WTC11 (cell line): ENCODE measurements around the gene RMI1. TPM values are rescaled to one million over a fixed set of nuclear protein-coding genes. Genes with fewer than 3 reads are reported as not detected.
A peak's percentile ranks its signal among the peaks of the same experiment; 100 is the strongest.

Source experiments
- ATAC-seq: fragments of 200-7000 bp; cut with Tn5 transposase; 2 replicates; pipeline ENCODE4 v1.10.0; 2021; ENCODE audit warnings: mild to moderate bottlenecking, moderate library complexity
- CTCF ChIA-PET: fragments of 300-600 bp; sonication (Branson Sonifier 250); formaldehyde crosslinking; loops from one replicate; lab custom pipeline; 2021; ENCODE audit warnings: antibody characterized with exemption; lab: Charles Lee
- POLR2A ChIA-PET: fragments of 350-600 bp; sonication (Branson Sonifier 250); formaldehyde crosslinking; loops from one replicate; lab custom pipeline; 2021; ENCODE audit warnings: antibody characterized with exemption; lab: Charles Lee
- DNase-seq: peaks from one replicate; pipeline ENCODE4 v3.0.0; 2021; ENCODE audit warnings: low spot score
- H3K27ac Mint-ChIP-seq: 2 replicates; pipeline ENCODE4 v1.8.0; 2021; ENCODE audit warnings: mixed read lengths
- H3K27me3 Mint-ChIP-seq: 2 replicates; pipeline ENCODE4 v1.8.0; 2021; ENCODE audit warnings: low read depth, mild to moderate bottlenecking, moderate library complexity, mixed read lengths
- H3K36me3 Mint-ChIP-seq: 2 replicates; pipeline ENCODE4 v1.8.0; 2021; ENCODE audit warnings: mixed read lengths
- H3K4me1 Mint-ChIP-seq: 2 replicates; pipeline ENCODE4 v1.8.0; 2022; ENCODE audit warnings: mixed read lengths
- H3K4me3 Mint-ChIP-seq: 2 replicates; pipeline ENCODE4 v1.8.0; 2021; ENCODE audit warnings: mild to moderate bottlenecking, moderate library complexity, mixed read lengths
- H3K9me3 Mint-ChIP-seq: 2 replicates; pipeline ENCODE4 v1.8.0; 2021; ENCODE audit warnings: mixed read lengths
- CBFB ChIP-seq: sonication (generic); formaldehyde crosslinking; IDR thresholded peaks from 2 replicates; pipeline ENCODE4 v1.8.1; 2022; ENCODE audit warnings: mild to moderate bottlenecking, low read depth, missing genetic modification reagents
- ERG ChIP-seq: fragments of 250-450 bp; sonication (Bioruptor Pico); IDR thresholded peaks from 2 replicates; pipeline ENCODE4 v1.8.0; 2021; ENCODE audit warnings: mild to moderate bottlenecking
- FOXJ3 ChIP-seq: sonication (generic); formaldehyde crosslinking; IDR thresholded peaks from 2 replicates; pipeline ENCODE4 v1.9.0; 2021; ENCODE audit warnings: missing genetic modification reagents, mild to moderate bottlenecking, borderline replicate concordance
- FOXP1 ChIP-seq: sonication (generic); formaldehyde crosslinking; IDR thresholded peaks from 2 replicates; pipeline ENCODE4 v1.8.0; 2022; ENCODE audit warnings: missing genetic modification reagents, mild to moderate bottlenecking, moderate library complexity, borderline replicate concordance
- JAZF1 ChIP-seq: fragments of 250-450 bp; sonication (Bioruptor Pico); IDR thresholded peaks from 2 replicates; pipeline ENCODE4 v1.9.0; 2021; ENCODE audit warnings: moderate library complexity, mild to moderate bottlenecking, inconsistent platforms
- NFE2L1 ChIP-seq: sonication (generic); formaldehyde crosslinking; IDR thresholded peaks from 2 replicates; pipeline ENCODE4 v1.8.1; 2023; ENCODE audit warnings: missing genetic modification reagents
- SMAD3 ChIP-seq: sonication (generic); formaldehyde crosslinking; IDR thresholded peaks from 2 replicates; pipeline ENCODE4 v1.8.0; 2022; ENCODE audit warnings: missing genetic modification reagents, mild to moderate bottlenecking, borderline replicate concordance
- TEAD1 ChIP-seq: sonication (generic); formaldehyde crosslinking; IDR thresholded peaks from 2 replicates; pipeline ENCODE4 v1.8.0; 2022; ENCODE audit warnings: mild to moderate bottlenecking, missing genetic modification reagents
- USF2 ChIP-seq: sonication (generic); formaldehyde crosslinking; IDR thresholded peaks from 2 replicates; pipeline ENCODE4 v1.8.1; 2023; ENCODE audit warnings: mild to moderate bottlenecking, missing genetic modification reagents, moderate library complexity
- ZBTB43 ChIP-seq: sonication (generic); formaldehyde crosslinking; IDR thresholded peaks from 2 replicates; pipeline ENCODE4 v1.8.1; 2023; ENCODE audit warnings: mild to moderate bottlenecking, missing genetic modification reagents
- ZNF121 ChIP-seq: sonication (generic); formaldehyde crosslinking; IDR thresholded peaks from 2 replicates; pipeline ENCODE4 v1.8.0; 2023; ENCODE audit warnings: missing genetic modification reagents
- ZNF416 ChIP-seq: fragments of 250-450 bp; sonication (Bioruptor Pico); IDR thresholded peaks from 2 replicates; pipeline ENCODE4 v1.9.0; 2021; ENCODE audit warnings: mild to moderate bottlenecking, inconsistent platforms
- total RNA-seq: library from RNA; stranded (reverse); gene quantifications from 3 replicates; pipeline ENCODE4 v1.2.3, GENCODE V29; 2021
- TF ChIP-seq, protein P1 (sequence below): sonication (generic); formaldehyde crosslinking; IDR thresholded peaks from 2 replicates; pipeline ENCODE4 v1.8.1; 2022; ENCODE audit warnings: low read depth, mild to moderate bottlenecking, moderate library complexity, missing genetic modification reagents, borderline replicate concordance
- TF ChIP-seq, protein P2 (sequence below): sonication (generic); formaldehyde crosslinking; IDR thresholded peaks from 2 replicates; pipeline ENCODE4 v1.8.1; 2023; ENCODE audit warnings: mild to moderate bottlenecking, moderate library complexity, missing genetic modification reagents
- TF ChIP-seq, protein P3 (sequence below): sonication (generic); formaldehyde crosslinking; IDR thresholded peaks from 2 replicates; pipeline ENCODE4 v1.8.0; 2022; ENCODE audit warnings: mild to moderate bottlenecking, missing genetic modification reagents
- TF ChIP-seq, protein P4 (sequence below): sonication (generic); formaldehyde crosslinking; IDR thresholded peaks from 2 replicates; pipeline ENCODE4 v1.8.0; 2022; ENCODE audit warnings: missing genetic modification reagents
- TF ChIP-seq, protein P5 (sequence below): sonication (generic); formaldehyde crosslinking; conservative IDR thresholded peaks from 2 replicates; pipeline ENCODE4 v1.8.1; 2022; ENCODE audit warnings: mild to moderate bottlenecking, missing genetic modification reagents

Gene RMI1
- total RNA-seq, 1 experiment from 2014 or later, result 25.8 TPM

- TF ChIP-seq CBFB (CRISPR knock-in tag), result no peak
Observed at GRCh38 chr9:83988411-83988810, 7.8 kb downstream of the RMI1 start (continued).

DNA sequence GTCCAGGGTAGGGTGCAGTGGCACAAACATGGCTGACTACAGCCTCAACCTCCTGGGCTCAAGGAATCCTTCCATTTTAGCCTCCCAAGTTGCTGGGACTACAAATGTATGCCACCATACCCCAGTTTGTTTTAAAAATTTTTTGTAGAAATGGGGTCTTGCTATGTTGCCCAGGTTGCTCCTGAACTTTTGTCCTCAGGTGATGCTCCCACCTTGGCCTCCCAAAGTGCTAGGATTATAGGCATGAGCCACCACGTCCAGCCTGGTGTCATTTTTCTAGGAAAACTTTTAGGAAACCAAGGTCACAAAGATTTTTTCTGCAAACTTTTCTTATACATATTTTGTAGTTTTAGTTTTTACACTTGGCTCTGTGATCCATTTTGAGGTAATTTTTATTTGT is 10.8 kb downstream of the RMI1 start:
- H3K9me3 Mint-ChIP-seq, result no peaks in the 10 kb centered on the region
- peaks cover 8% of the 10 kb centered on the region for H3K4me1 Mint-ChIP-seq
- TF ChIP-seq ZNF121 (CRISPR knock-in tag) (peak; percentile 70; the same call in 1 of the 2 replicates), ERG (CRISPR knock-in tag) (no peak), FOXJ3 (CRISPR knock-in tag) (no peak), USF2 (CRISPR knock-in tag) (no peak)
- TF ChIP-seq, protein P1, sequence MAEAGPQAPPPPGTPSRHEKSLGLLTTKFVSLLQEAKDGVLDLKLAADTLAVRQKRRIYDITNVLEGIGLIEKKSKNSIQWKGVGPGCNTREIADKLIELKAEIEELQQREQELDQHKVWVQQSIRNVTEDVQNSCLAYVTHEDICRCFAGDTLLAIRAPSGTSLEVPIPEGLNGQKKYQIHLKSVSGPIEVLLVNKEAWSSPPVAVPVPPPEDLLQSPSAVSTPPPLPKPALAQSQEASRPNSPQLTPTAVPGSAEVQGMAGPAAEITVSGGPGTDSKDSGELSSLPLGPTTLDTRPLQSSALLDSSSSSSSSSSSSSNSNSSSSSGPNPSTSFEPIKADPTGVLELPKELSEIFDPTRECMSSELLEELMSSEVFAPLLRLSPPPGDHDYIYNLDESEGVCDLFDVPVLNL (CRISPR knock-in tag), result no peak
- H3K27ac Mint-ChIP-seq, result no peak overlapping the region
- H3K4me3 Mint-ChIP-seq, result no peak overlapping the region
- DNase-seq (no peak), ATAC-seq (no peak)
- no peaks in the 10 kb centered on the region for H3K27me3 Mint-ChIP-seq
- H3K36me3 Mint-ChIP-seq, result peaks cover 23% of the 10 kb centered on the region
- CTCF ChIA-PET, result no interaction called here
- POLR2A ChIA-PET, result no interaction called here

GRCh38 chr9:83992407-83992806 is 11.8 kb downstream of the RMI1 start:
- POLR2A ChIA-PET, result no interaction called here
- H3K9me3 Mint-ChIP-seq, result no peaks in the 10 kb centered on the region
- TF ChIP-seq, protein P2, sequence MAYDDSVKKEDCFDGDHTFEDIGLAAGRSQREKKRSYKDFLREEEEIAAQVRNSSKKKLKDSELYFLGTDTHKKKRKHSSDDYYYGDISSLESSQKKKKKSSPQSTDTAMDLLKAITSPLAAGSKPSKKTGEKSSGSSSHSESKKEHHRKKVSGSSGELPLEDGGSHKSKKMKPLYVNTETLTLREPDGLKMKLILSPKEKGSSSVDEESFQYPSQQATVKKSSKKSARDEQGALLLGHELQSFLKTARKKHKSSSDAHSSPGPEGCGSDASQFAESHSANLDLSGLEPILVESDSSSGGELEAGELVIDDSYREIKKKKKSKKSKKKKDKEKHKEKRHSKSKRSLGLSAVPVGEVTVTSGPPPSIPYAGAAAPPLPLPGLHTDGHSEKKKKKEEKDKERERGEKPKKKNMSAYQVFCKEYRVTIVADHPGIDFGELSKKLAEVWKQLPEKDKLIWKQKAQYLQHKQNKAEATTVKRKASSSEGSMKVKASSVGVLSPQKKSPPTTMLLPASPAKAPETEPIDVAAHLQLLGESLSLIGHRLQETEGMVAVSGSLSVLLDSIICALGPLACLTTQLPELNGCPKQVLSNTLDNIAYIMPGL (CRISPR knock-in tag), result no peak
- TF ChIP-seq, protein P3, sequence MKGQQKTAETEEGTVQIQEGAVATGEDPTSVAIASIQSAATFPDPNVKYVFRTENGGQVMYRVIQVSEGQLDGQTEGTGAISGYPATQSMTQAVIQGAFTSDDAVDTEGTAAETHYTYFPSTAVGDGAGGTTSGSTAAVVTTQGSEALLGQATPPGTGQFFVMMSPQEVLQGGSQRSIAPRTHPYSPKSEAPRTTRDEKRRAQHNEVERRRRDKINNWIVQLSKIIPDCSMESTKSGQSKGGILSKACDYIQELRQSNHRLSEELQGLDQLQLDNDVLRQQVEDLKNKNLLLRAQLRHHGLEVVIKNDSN (CRISPR knock-in tag), result no peak
- TF ChIP-seq TEAD1 (no peak), NFE2L1 (CRISPR knock-in tag) (no peak), FOXP1 (CRISPR knock-in tag) (no peak), SMAD3 (CRISPR knock-in tag) (no peak), JAZF1 (no peak), ZBTB43 (no peak), ZNF416 (CRISPR knock-in tag) (no peak), ZNF121 (CRISPR knock-in tag) (no peak)
- TF ChIP-seq, protein P4, sequence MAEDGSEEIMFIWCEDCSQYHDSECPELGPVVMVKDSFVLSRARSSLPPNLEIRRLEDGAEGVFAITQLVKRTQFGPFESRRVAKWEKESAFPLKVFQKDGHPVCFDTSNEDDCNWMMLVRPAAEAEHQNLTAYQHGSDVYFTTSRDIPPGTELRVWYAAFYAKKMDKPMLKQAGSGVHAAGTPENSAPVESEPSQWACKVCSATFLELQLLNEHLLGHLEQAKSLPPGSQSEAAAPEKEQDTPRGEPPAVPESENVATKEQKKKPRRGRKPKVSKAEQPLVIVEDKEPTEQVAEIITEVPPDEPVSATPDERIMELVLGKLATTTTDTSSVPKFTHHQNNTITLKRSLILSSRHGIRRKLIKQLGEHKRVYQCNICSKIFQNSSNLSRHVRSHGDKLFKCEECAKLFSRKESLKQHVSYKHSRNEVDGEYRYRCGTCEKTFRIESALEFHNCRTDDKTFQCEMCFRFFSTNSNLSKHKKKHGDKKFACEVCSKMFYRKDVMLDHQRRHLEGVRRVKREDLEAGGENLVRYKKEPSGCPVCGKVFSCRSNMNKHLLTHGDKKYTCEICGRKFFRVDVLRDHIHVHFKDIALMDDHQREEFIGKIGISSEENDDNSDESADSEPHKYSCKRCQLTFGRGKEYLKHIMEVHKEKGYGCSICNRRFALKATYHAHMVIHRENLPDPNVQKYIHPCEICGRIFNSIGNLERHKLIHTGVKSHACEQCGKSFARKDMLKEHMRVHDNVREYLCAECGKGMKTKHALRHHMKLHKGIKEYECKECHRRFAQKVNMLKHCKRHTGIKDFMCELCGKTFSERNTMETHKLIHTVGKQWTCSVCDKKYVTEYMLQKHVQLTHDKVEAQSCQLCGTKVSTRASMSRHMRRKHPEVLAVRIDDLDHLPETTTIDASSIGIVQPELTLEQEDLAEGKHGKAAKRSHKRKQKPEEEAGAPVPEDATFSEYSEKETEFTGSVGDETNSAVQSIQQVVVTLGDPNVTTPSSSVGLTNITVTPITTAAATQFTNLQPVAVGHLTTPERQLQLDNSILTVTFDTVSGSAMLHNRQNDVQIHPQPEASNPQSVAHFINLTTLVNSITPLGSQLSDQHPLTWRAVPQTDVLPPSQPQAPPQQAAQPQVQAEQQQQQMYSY, result no peak
- TF ChIP-seq, protein P5, sequence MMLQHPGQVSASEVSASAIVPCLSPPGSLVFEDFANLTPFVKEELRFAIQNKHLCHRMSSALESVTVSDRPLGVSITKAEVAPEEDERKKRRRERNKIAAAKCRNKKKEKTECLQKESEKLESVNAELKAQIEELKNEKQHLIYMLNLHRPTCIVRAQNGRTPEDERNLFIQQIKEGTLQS (CRISPR knock-in tag), result no peak
- TF ChIP-seq, all 79 proteins: peak for 0
- H3K36me3 Mint-ChIP-seq, result peaks cover 23% of the 10 kb centered on the region
- no peak for DNase-seq
- H3K27me3 Mint-ChIP-seq, result no peaks in the 10 kb centered on the region
- H3K4me1 Mint-ChIP-seq, result no peaks in the 10 kb centered on the region; the same call in 1 of the 2 replicates
- CTCF ChIA-PET, result no interaction called here
- H3K4me3 Mint-ChIP-seq, result no peak overlapping the region
- no peak for ATAC-seq
- no peak overlapping the region for H3K27ac Mint-ChIP-seq
